Measurements from ENCODE around the gene MAPK10. TPM values are rescaled to one million over a fixed set of nuclear protein-coding genes. Genes with fewer than 3 reads are reported as not detected.

The MAPK10 gene
- total RNA-seq, 4 donors from 2014 or later, result 0.15 to 1.5 (median 0.35) TPM; not detected in 1

- H3K9me3 ChIP-seq, result no peaks in the 10 kb centered on the region
- no peaks in the 10 kb centered on the region for H3K27me3 ChIP-seq
- H3K27ac ChIP-seq, result no peak overlapping the region
- in situ Hi-C loops (cut with MboI; ENCODE audit: low sequenced_read_pairs in 4 of 4), result no loop called here
- H3K4me1 ChIP-seq, result peaks cover 0 to 8% of the 10 kb centered on the region in 2 donors
- no peak for ATAC-seq
- H3K4me3 ChIP-seq, result no peak overlapping the region
- DNase-seq, result no peak
- TF ChIP-seq POLR2A (IDR thresholded peaks at IDR 0.05) (no peak), CTCF (IDR thresholded peaks at IDR 0.05 in 4 of 5, conservative IDR thresholded peaks at IDR 0.05 in 1 of 5) (no peak)
- H3K36me3 ChIP-seq, result no peaks in the 10 kb centered on the region
- intact Hi-C loops (cut with DNase I; ENCODE audit: low total_unique reads), result no loop called here
These were observed 344.2 kb downstream of the MAPK10 start for GRCh38 chr4:86015412-86016350.

- DNase-seq (no peak), ATAC-seq (no peak)
- in situ Hi-C loops (cut with MboI; ENCODE audit: low sequenced_read_pairs in 4 of 4) (no loop called here), intact Hi-C loops (cut with DNase I; ENCODE audit: low total_unique reads) (no loop called here)
- Histone ChIP-seq H3K27ac (no peak overlapping the region), H3K36me3 (no peaks in the 10 kb centered on the region), H3K9me3 (no peaks in the 10 kb centered on the region), H3K4me3 (no peak overlapping the region), H3K4me1 (peaks cover 0 to 8% of the 10 kb centered on the region in 2 donors), H3K27me3 (no peaks in the 10 kb centered on the region)
- no peak for TF ChIP-seq POLR2A (IDR thresholded peaks at IDR 0.05)
- TF ChIP-seq CTCF (IDR thresholded peaks at IDR 0.05 in 4 of 5, conservative IDR thresholded peaks at IDR 0.05 in 1 of 5), result no peak
These were observed 345.3 kb downstream of the MAPK10 start for GRCh38 chr4:86014599-86014998.

GRCh38 chr4:86013621-86014020 is 346.2 kb downstream of the MAPK10 start:
- intact Hi-C loops (cut with DNase I; ENCODE audit: low total_unique reads) (no loop called here), in situ Hi-C loops (cut with MboI; ENCODE audit: low sequenced_read_pairs in 4 of 4) (no loop called here)
- ATAC-seq (no peak), DNase-seq (no peak)
- no peak overlapping the region for H3K4me3 ChIP-seq
- no peaks in the 10 kb centered on the region for H3K9me3 ChIP-seq
- H3K27me3 ChIP-seq, result no peaks in the 10 kb centered on the region
- no peaks in the 10 kb centered on the region for H3K36me3 ChIP-seq
- no peak overlapping the region for H3K27ac ChIP-seq
- H3K4me1 ChIP-seq, result peaks cover 0 to 8% of the 10 kb centered on the region in 2 donors
- TF ChIP-seq POLR2A (IDR thresholded peaks at IDR 0.05) (no peak), CTCF (IDR thresholded peaks at IDR 0.05 in 4 of 5, conservative IDR thresholded peaks at IDR 0.05 in 1 of 5) (no peak)

GRCh38 chr4:86011117-86011516 is 348.7 kb downstream of the MAPK10 start:
- Histone ChIP-seq H3K9me3 (no peaks in the 10 kb centered on the region), H3K4me1 (peaks cover 0 to 8% of the 10 kb centered on the region in 2 donors), H3K27me3 (no peaks in the 10 kb centered on the region), H3K27ac (no peak overlapping the region), H3K36me3 (no peaks in the 10 kb centered on the region), H3K4me3 (no peak overlapping the region)
- TF ChIP-seq CTCF (IDR thresholded peaks at IDR 0.05 in 4 of 5, conservative IDR thresholded peaks at IDR 0.05 in 1 of 5) (no peak), POLR2A (IDR thresholded peaks at IDR 0.05) (no peak)
- peak in 1 of 2 donors; percentile 28 for DNase-seq
- intact Hi-C loops (cut with DNase I; ENCODE audit: low total_unique reads), result no loop called here
- peak; percentile 23 to 70 for ATAC-seq
- in situ Hi-C loops (cut with MboI; ENCODE audit: low sequenced_read_pairs in 4 of 4), result no loop called here
